GM12865 (cell line): Measurements from ENCODE around the gene ESPNL.
"Not testable (repeated sequence)": the region's sequence is repeated elsewhere in the genome, so short reads cannot be mapped to it uniquely, and the experiment has no call there.

Experiments used
- DNase-seq: peaks from one replicate; pipeline ENCODE4 v3.0.0; 2010; ENCODE audit warnings: low read depth
- H3K4me3 ChIP-seq: 2 replicates; pipeline ENCODE4 v1.5.1; 2011; ENCODE audit warnings: mild to moderate bottlenecking, low read depth, low read length, control low read depth
- CTCF ChIP-seq: IDR thresholded peaks from 2 replicates; pipeline ENCODE4 v1.5.1; 2011; ENCODE audit warnings: low read length, control low read depth, low read depth, inconsistent platforms; ENCODE audit not compliant: insufficient read depth; ENCODE audit errors: missing control alignments

ESPNL gene

GRCh38 chr2:238100049-238100820 is at the start of gene ESPNL:
ESPNL (plus strand) TSS chr2:238100340; CDS start chr2:238100420, 80 bp downstream.
- DNase-seq: no peak
- no peak within 1 kb of the TSS for H3K4me3 ChIP-seq
- TF ChIP-seq CTCF: no peak

- H3K4me3 ChIP-seq: no peak overlapping the region
- DNase-seq: no peak
- no peak for TF ChIP-seq CTCF
Observed at GRCh38 chr2:238053191-238053776, 46.9 kb upstream of the ESPNL start.

- no peak for DNase-seq
- no peak for TF ChIP-seq CTCF
- no peak overlapping the region for H3K4me3 ChIP-seq
Observed at GRCh38 chr2:238055841-238056240, 44.3 kb upstream of the ESPNL start.

GRCh38 chr2:238057696-238058575 is 42.2 kb upstream of the ESPNL start:
- DNase-seq: not testable (repeated sequence)

GRCh38 chr2:238059505-238059904 is 40.6 kb upstream of the ESPNL start:
- DNase-seq: no peak
- TF ChIP-seq CTCF: no peak
- H3K4me3 ChIP-seq: peak overlapping the region; percentile 96

More at GRCh38 chr2:238057696-238058575, 42.2 kb upstream of the ESPNL start:
- not testable (repeated sequence) for H3K4me3 ChIP-seq

- no peak for TF ChIP-seq CTCF
- peak overlapping the region; percentile 96 for H3K4me3 ChIP-seq
- no peak for DNase-seq
Observed at GRCh38 chr2:238060096-238060541, 40.0 kb upstream of the ESPNL start.

- TF ChIP-seq CTCF: no peak
- DNase-seq: peak; percentile 98
Observed at GRCh38 chr2:238060542-238061314, 39.4 kb upstream of the ESPNL start, which contains the start of gene SCLY. SCLY (plus strand) TSS chr2:238061001; CDS start chr2:238061055, 54 bp downstream.

More at GRCh38 chr2:238060542-238061314, 39.4 kb upstream of the ESPNL start, which contains the start of gene SCLY:
- peak within 1 kb of the TSS; percentile 96 for H3K4me3 ChIP-seq
